GM19099 (cell line): Measurements from ENCODE around the gene NFKB2.

Source experiments
- POLR2A ChIP-seq: IDR thresholded peaks from 3 replicates; pipeline ENCODE4 v1.6.1; 2011; ENCODE audit warnings: low read depth; ENCODE audit not compliant: insufficient read length; ENCODE audit errors: extremely low read depth

NFKB2 gene

DNA sequence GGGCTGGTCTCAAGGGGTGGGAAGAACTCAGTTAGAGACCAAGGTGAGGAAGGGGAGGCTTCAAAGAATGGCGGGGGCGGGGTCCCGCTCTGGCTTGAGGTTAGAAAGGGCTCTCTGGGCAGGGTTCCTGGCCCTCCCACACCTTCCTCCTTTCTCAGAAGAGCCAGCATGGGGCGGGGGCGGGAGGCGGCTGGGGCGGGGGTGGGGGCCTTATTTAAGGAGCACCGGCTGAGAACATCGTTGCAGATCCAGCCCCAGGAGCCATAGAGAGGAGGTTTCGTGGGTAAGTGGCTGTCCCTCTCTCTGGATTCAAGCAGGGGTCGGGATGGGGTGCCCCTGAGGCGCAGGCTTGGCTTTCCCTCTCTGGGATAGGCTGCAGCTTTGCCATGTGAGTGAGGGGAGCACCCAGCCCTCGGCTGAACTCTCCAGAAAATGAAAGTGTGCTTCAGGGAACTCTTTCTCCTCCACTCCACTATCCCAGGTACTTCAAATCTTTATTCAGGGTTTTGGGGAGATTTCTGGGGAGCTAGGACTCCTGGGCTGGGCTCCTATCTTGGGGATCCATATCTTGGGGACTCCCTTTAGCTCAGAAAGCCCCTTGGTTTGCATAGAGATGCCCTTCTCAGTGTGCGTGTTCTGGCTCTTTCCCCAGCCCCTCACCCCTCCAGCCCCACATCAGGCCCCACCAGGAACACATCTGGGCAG, 40.2 kb downstream of the NFKB2 start:
- TF ChIP-seq POLR2A, result peak; percentile 47

GRCh38 chr10:102436312-102436711, 40.8 kb downstream of the NFKB2 start:
- no peak for TF ChIP-seq POLR2A

- no peak for TF ChIP-seq POLR2A
Observed at GRCh38 chr10:102437515-102437914, 42.0 kb downstream of the NFKB2 start.

DNA sequence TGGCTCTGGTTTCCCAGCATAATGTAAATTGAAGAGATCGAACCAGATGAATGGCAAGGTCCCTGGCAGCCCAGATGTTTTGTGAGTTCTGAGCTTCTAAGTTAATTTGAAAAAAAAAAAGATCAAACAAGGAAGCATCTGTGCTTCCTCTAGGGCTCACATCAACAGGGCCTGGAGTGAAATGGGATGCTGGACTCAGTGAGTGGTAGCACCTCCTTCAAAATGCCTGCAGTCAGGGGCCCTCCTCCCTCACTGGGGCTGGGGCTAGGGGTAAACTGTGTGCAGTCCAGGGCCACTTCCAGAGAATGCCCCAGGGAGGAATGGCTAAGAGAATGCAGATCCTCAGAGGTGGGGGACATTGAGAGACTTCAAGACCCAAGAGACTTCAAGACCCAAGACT, 42.9 kb downstream of the NFKB2 start:
- TF ChIP-seq POLR2A, result no peak

DNA sequence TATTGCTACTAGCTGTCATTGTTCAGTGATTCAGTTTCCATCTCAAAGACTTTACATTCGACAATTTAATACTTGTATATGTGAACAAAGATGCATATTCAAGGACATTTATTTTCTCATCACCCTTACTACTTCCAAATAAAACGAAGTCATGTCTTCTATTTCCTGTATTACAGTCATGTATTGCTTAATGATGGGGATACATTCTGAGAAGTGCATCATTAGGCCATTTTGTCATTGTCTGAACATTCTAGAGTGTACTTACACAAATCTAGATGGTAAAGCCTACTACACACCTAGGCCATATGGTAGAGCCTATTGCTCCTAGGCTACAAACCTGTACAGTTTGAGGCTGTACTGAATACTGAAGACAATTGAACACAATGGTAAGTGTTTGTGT, 49.3 kb downstream of the NFKB2 start:
- no peak for TF ChIP-seq POLR2A

DNA sequence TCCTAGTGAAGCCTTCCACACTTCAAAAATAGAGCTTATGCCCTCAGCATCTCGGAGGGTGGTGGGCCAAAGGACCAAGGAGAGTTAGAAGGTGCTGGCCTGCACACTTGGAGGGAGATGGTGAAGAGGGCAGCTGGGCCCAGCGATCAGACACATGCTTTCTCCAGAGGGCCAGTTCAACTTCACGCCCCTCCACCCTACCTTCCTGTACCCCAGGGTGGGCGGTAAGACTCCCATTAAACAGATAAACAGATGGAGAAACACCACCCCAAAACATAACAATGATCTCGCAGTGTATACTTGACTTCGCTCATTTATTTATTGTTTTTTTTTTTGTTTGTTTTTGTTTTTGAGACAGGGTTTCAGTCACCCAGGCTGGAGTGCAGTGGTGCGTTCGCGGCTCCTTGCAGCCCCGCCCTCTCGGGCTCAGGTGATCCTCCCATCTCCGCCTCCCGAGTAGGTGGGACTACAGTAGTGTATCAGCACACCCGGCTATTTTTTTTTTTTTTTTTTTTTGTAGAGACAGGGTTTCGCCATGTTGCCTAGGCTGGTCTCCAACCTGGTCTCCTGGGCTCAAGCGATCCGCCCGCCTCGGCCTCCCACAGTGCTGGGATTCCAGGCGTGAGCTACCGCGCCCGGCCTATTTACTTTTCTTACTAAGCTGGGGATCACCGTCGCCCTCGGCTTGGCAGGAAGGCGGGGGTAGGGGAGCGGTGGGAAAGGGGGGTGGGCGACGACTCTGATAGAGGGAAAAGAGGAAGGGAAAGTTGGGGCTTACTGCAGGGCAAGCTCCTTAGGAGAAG, 54.0 kb downstream of the NFKB2 start:
- no peak for TF ChIP-seq POLR2A

DNA sequence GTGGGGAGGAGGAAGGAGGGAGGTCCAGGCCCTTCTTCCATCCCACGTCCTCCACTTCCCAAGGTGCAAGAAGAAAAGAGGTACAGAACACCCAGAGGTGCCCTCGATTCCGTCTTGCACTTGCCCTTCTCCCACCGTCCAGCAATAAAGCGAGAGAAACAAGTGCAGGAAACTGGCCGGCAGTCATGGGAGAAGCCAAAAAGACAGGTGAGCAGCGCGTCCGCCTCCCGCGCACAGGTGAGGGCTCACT, 54.5 kb downstream of the NFKB2 start:
- TF ChIP-seq POLR2A, result no peak

GRCh38 chr10:102450374-102451104, 55.0 kb downstream of the NFKB2 start:
- peak; percentile 67 for TF ChIP-seq POLR2A

- no peak for TF ChIP-seq POLR2A
Observed at GRCh38 chr10:102451105-102451969, 55.8 kb downstream of the NFKB2 start, which contains the start of gene C10orf95. Gene C10orf95, minus strand, starts transcription at chr10:102451543. Its CDS starts 450 bp downstream, at chr10:102451093.
